BLaER1 (cell line): ENCODE measurements around the gene CLASP1.
"Not testable (repeated sequence)": the region's sequence is repeated elsewhere in the genome, so short reads cannot be mapped to it uniquely, and the experiment has no call there.

Experiments
- H3K27ac ChIP-seq: shearing (Covaris generic); formaldehyde crosslinking; 2 replicates; pipeline ENCODE4 v1.8.1; 2022
- H3K27me3 ChIP-seq: shearing (Covaris generic); formaldehyde crosslinking; 2 replicates; pipeline ENCODE4 v1.8.1; 2022
- H3K36me3 ChIP-seq: shearing (Covaris generic); formaldehyde crosslinking; 2 replicates; pipeline ENCODE4 v1.8.1; 2022
- H3K4me1 ChIP-seq: shearing (Covaris generic); formaldehyde crosslinking; 2 replicates; pipeline ENCODE4 v1.8.1; 2022
- H3K4me2 ChIP-seq: shearing (Covaris generic); formaldehyde crosslinking; 2 replicates; pipeline ENCODE4 v1.8.1; 2022
- H3K4me3 ChIP-seq: shearing (Covaris generic); formaldehyde crosslinking; 2 replicates; pipeline ENCODE4 v1.8.1; 2022
- H3K9ac ChIP-seq: shearing (Covaris generic); formaldehyde crosslinking; 2 replicates; pipeline ENCODE4 v1.8.1; 2022
- H3K9me3 ChIP-seq: shearing (Covaris generic); formaldehyde crosslinking; 2 replicates; pipeline ENCODE4 v1.8.1; 2022
- H4K20me1 ChIP-seq: shearing (Covaris generic); formaldehyde crosslinking; 2 replicates; pipeline ENCODE4 v1.8.1; 2022
- Cebpa-rat ChIP-seq: shearing (Covaris generic); IDR thresholded peaks from 2 replicates; pipeline ENCODE4 v1.8.1; 2022

Gene CLASP1

GRCh38 chr2:121555008-121555407 is 94.3 kb downstream of the CLASP1 start:
- no peak overlapping the region for H3K4me3 ChIP-seq
- no peak for TF ChIP-seq Cebpa-rat
- H3K27ac ChIP-seq, result no peak overlapping the region
- H3K9me3 ChIP-seq, result peaks cover 33% of the 10 kb centered on the region
- H3K9ac ChIP-seq, result no peak overlapping the region
- H4K20me1 ChIP-seq, result peaks cover 85% of the 10 kb centered on the region
- H3K4me2 ChIP-seq, result peak overlapping the region; percentile 70
- H3K27me3 ChIP-seq, result no peaks in the 10 kb centered on the region
- H3K36me3 ChIP-seq, result peaks cover 6% of the 10 kb centered on the region; the same call in 1 of the 2 replicates
- H3K4me1 ChIP-seq, result peaks cover 36% of the 10 kb centered on the region

GRCh38 chr2:121552477-121553180 is 96.6 kb downstream of the CLASP1 start:
- not testable (repeated sequence) for H3K4me3 ChIP-seq, H3K9ac ChIP-seq, H3K4me2 ChIP-seq, H3K27me3 ChIP-seq, H3K27ac ChIP-seq
- H3K36me3 ChIP-seq, result peaks cover 17% of the 10 kb centered on the region; the same call in 1 of the 2 replicates
- H3K4me1 ChIP-seq, result peaks cover 39% of the 10 kb centered on the region
- peaks cover 67% of the 10 kb centered on the region for H4K20me1 ChIP-seq
- H3K9me3 ChIP-seq, result peaks cover 56% of the 10 kb centered on the region

- H3K9ac ChIP-seq, result no peak overlapping the region
- no peak overlapping the region for H3K27ac ChIP-seq
- TF ChIP-seq Cebpa-rat, result no peak
- H4K20me1 ChIP-seq, result peaks cover 66% of the 10 kb centered on the region
- H3K4me2 ChIP-seq, result no peak overlapping the region
- peaks cover 56% of the 10 kb centered on the region for H3K9me3 ChIP-seq
- peaks cover 40% of the 10 kb centered on the region for H3K4me1 ChIP-seq
- H3K4me3 ChIP-seq, result no peak overlapping the region
- H3K36me3 ChIP-seq, result peaks cover 29% of the 10 kb centered on the region
- no peaks in the 10 kb centered on the region for H3K27me3 ChIP-seq
Observed at GRCh38 chr2:121550669-121551068, 98.6 kb downstream of the CLASP1 start.

- no peak overlapping the region for H3K4me3 ChIP-seq
- peaks cover 74% of the 10 kb centered on the region for H4K20me1 ChIP-seq
- no peaks in the 10 kb centered on the region for H3K27me3 ChIP-seq
- peak overlapping the region; percentile 41 for H3K4me2 ChIP-seq
- H3K9me3 ChIP-seq, result peaks cover 49% of the 10 kb centered on the region
- TF ChIP-seq Cebpa-rat, result no peak
- peaks cover 26% of the 10 kb centered on the region for H3K4me1 ChIP-seq
- H3K9ac ChIP-seq, result no peak overlapping the region
- 0 out of 2 replicates have a peak overlapping the region, but pooled peaks have one; percentile 16 for H3K27ac ChIP-seq
- H3K36me3 ChIP-seq, result peaks cover 24% of the 10 kb centered on the region
Observed at GRCh38 chr2:121547646-121548045, 101.6 kb downstream of the CLASP1 start.

GRCh38 chr2:121545913-121546312 is 103.3 kb downstream of the CLASP1 start:
- Histone ChIP-seq H3K4me1 (peaks cover 26% of the 10 kb centered on the region), H3K9me3 (peaks cover 32% of the 10 kb centered on the region), H3K27me3 (no peaks in the 10 kb centered on the region), H3K9ac (no peak overlapping the region), H4K20me1 (peaks cover 74% of the 10 kb centered on the region), H3K4me2 (no peak overlapping the region), H3K27ac (no peak overlapping the region), H3K36me3 (peaks cover 24% of the 10 kb centered on the region), H3K4me3 (no peak overlapping the region)
- TF ChIP-seq Cebpa-rat, result no peak

GRCh38 chr2:121545257-121545656 is 104.0 kb downstream of the CLASP1 start:
- H3K36me3 ChIP-seq, result peaks cover 24% of the 10 kb centered on the region
- H3K9me3 ChIP-seq, result peaks cover 26% of the 10 kb centered on the region
- H4K20me1 ChIP-seq, result peaks cover 79% of the 10 kb centered on the region
- no peak overlapping the region for H3K4me3 ChIP-seq
- peaks cover 30% of the 10 kb centered on the region for H3K4me1 ChIP-seq
- H3K9ac ChIP-seq, result no peak overlapping the region
- no peaks in the 10 kb centered on the region for H3K27me3 ChIP-seq
- TF ChIP-seq Cebpa-rat, result no peak
- H3K27ac ChIP-seq, result no peak overlapping the region
- no peak overlapping the region for H3K4me2 ChIP-seq

GRCh38 chr2:121541495-121541894 is 107.8 kb downstream of the CLASP1 start:
- Histone ChIP-seq H3K36me3 (peaks cover 8% of the 10 kb centered on the region; the same call in 1 of the 2 replicates), H4K20me1 (peaks cover 99% of the 10 kb centered on the region), H3K27me3 (no peaks in the 10 kb centered on the region), H3K4me2 (no peak overlapping the region), H3K9ac (no peak overlapping the region), H3K27ac (no peak overlapping the region), H3K4me1 (peaks cover 16% of the 10 kb centered on the region), H3K9me3 (no peaks in the 10 kb centered on the region; the same call in 1 of the 2 replicates), H3K4me3 (no peak overlapping the region)
- no peak for TF ChIP-seq Cebpa-rat

- Histone ChIP-seq H3K4me2 (peak overlapping the region; percentile 54), H3K4me1 (peaks cover 12% of the 10 kb centered on the region), H3K9me3 (no peaks in the 10 kb centered on the region), H3K27ac (no peak overlapping the region), H3K27me3 (no peaks in the 10 kb centered on the region), H3K36me3 (peaks cover 8% of the 10 kb centered on the region; the same call in 1 of the 2 replicates), H3K9ac (no peak overlapping the region), H3K4me3 (no peak overlapping the region), H4K20me1 (peaks cover 99% of the 10 kb centered on the region)
- TF ChIP-seq Cebpa-rat, result no peak
Observed at GRCh38 chr2:121539750-121540469, 109.4 kb downstream of the CLASP1 start.

- Histone ChIP-seq H3K4me3 (no peak overlapping the region), H3K36me3 (peaks cover 8% of the 10 kb centered on the region; the same call in 1 of the 2 replicates), H3K27me3 (no peaks in the 10 kb centered on the region), H3K9ac (no peak overlapping the region), H3K9me3 (no peaks in the 10 kb centered on the region), H3K4me1 (peaks cover 28% of the 10 kb centered on the region), H3K4me2 (no peak overlapping the region), H3K27ac (no peak overlapping the region), H4K20me1 (peaks cover 99% of the 10 kb centered on the region)
- TF ChIP-seq Cebpa-rat, result no peak
Observed at GRCh38 chr2:121536850-121537557, 112.3 kb downstream of the CLASP1 start.
